Right cardiac atrium (tissue), 5 donors: Measurements from ENCODE around the gene SIRT7. TPM values are rescaled to one million over a fixed set of nuclear protein-coding genes. Genes with fewer than 3 reads are reported as not detected.
"Not testable (repeated sequence)": the region's sequence is repeated elsewhere in the genome, so short reads cannot be mapped to it uniquely, and the experiment has no call there.

ENCODE experiments used
- ATAC-seq, 2 donors: fragments of 200-7000 bp; cut with Tn5 transposase; one replicate each; pipeline versions ENCODE4 v1.8.0 to v1.9.1; 2020; ENCODE audit warnings: moderate library complexity in 2 of 2, mild to moderate bottlenecking in 1 of 2
- DNase-seq, 3 donors: peaks; one replicate each; pipeline ENCODE4 v3.0.0-alpha.2; 2020
- H3K27ac ChIP-seq: one replicate; pipeline ENCODE4 v1.5.1; 2013; ENCODE audit warnings: mild to moderate bottlenecking, low read length, control low read depth, moderate library complexity
- H3K27me3 ChIP-seq: one replicate; pipeline ENCODE4 v1.6.1; 2013; ENCODE audit not compliant: control insufficient read depth, insufficient read depth
- H3K4me1 ChIP-seq: one replicate; pipeline ENCODE4 v1.6.1; 2013; ENCODE audit warnings: low read length; ENCODE audit not compliant: control insufficient read depth, insufficient read depth
- H3K4me3 ChIP-seq: one replicate; pipeline ENCODE4 v1.5.1; 2013; ENCODE audit warnings: low read length, control low read depth
- H3K9me3 ChIP-seq: one replicate; pipeline ENCODE4 v1.6.1; 2013; ENCODE audit warnings: low read length; ENCODE audit not compliant: control insufficient read depth
- WGBS: extraction: QIAGEN DNeasy Blood & Tissue Kit; methylation state at CpG from one replicate; pipeline ENCODE4 v1.1.7; 2013; 5-methylcytosine and 5-hydroxymethylcytosine counted together
- intact Hi-C, 4 donors: fragments of 100-400 bp; cut with DNase I; formaldehyde crosslinking; loops; one replicate each; pipeline versions ENCODE4 v1.11.0 to v1.14.0; 2022 to 2023
- polyA plus RNA-seq: library from polyadenylated mRNA; stranded (reverse); fragments of 200-250 nt; gene quantifications from one replicate; pipeline ENCODE4 v1.2.3, GENCODE V29; 2013
- total RNA-seq, 4 donors: library from RNA; stranded (reverse); fragmentation: NEBNext Ultra II Directional; extraction: Animal tissue kit (Norgen Biotek cat#: 25700); gene quantifications; one replicate each; pipeline ENCODE4 v1.2.1, GENCODE V29; 2021
- donor health status: healthy with polysubstance abuse.
- donor health status: DM: no; HTN: yes; CAD: no.
- donor health status: DM: no; HTN: no; CAD: no.
- donor health status: DM: no; HTN: yes; CAD: no; lungs with severe emphysema.
- donor health status: DM: yes; HTN: yes; CAD: no.

SIRT7 gene
- total and polyA plus RNA-seq, 5 donors, result 7.3 to 10.1 (median 8.3) TPM

- WGBS, result 64% methylated on average over 21 of the region's 21 CpGs
- intact Hi-C loops, result no loop called here
- Histone ChIP-seq H3K4me1 (peaks cover 22% of the 10 kb centered on the region), H3K9me3 (no peaks in the 10 kb centered on the region), H3K4me3 (no peak overlapping the region), H3K27ac (no peak overlapping the region), H3K27me3 (no peaks in the 10 kb centered on the region)
- DNase-seq (peak in 1 of 3 donors; percentile 49), ATAC-seq (no peak)
These were observed 6.9 kb upstream of the SIRT7 start for GRCh38 chr17:81924557-81925532.

GRCh38 chr17:81923302-81924260 is 5.6 kb upstream of the SIRT7 start:
- WGBS, result 29% methylated on average over 32 of the region's 32 CpGs
- peak; percentile 79 to 92 (median 89) for DNase-seq
- Histone ChIP-seq H3K27me3 (no peaks in the 10 kb centered on the region), H3K4me3 (no peak overlapping the region), H3K4me1 (peaks cover 22% of the 10 kb centered on the region), H3K9me3 (no peaks in the 10 kb centered on the region), H3K27ac (peak overlapping the region; percentile 46)
- peak; percentile 32 to 37 for ATAC-seq
- intact Hi-C loops, result no loop called here

- no peaks in the 10 kb centered on the region for H3K27me3 ChIP-seq
- no peaks in the 10 kb centered on the region for H3K9me3 ChIP-seq
- no peak for ATAC-seq
- DNase-seq, result no peak
- peaks cover 22% of the 10 kb centered on the region for H3K4me1 ChIP-seq
- intact Hi-C loops, result no loop called here
- 89% methylated on average over 58 of the region's 58 CpGs for WGBS
- no peak overlapping the region for H3K4me3 ChIP-seq
- H3K27ac ChIP-seq, result no peak overlapping the region
These were observed 4.8 kb upstream of the SIRT7 start for GRCh38 chr17:81922566-81923301.

- Histone ChIP-seq H3K27me3 (no peaks in the 10 kb centered on the region), H3K9me3 (no peaks in the 10 kb centered on the region), H3K4me1 (peaks cover 22% of the 10 kb centered on the region), H3K27ac (no peak overlapping the region), H3K4me3 (no peak overlapping the region)
- no peak for ATAC-seq
- WGBS, result 93% methylated on average over 23 of the region's 23 CpGs
- intact Hi-C loops, result no loop called here
- peak in 1 of 3 donors; percentile 44 for DNase-seq
These were observed 4.1 kb upstream of the SIRT7 start for GRCh38 chr17:81921996-81922565.

GRCh38 chr17:81921537-81921862 is 3.5 kb upstream of the SIRT7 start:
- no peaks in the 10 kb centered on the region for H3K27me3 ChIP-seq
- H3K4me1 ChIP-seq, result peaks cover 25% of the 10 kb centered on the region
- no peaks in the 10 kb centered on the region for H3K9me3 ChIP-seq
- intact Hi-C loops, result no loop called here
- ATAC-seq (no peak), DNase-seq (no peak)
- no peak overlapping the region for H3K4me3 ChIP-seq
- 84% methylated on average over 3 of the region's 3 CpGs for WGBS
- H3K27ac ChIP-seq, result no peak overlapping the region

GRCh38 chr17:81920612-81921536 is 2.9 kb upstream of the SIRT7 start:
- 82% methylated on average over 33 of the region's 33 CpGs for WGBS
- no peak for DNase-seq
- no peak overlapping the region for H3K4me3 ChIP-seq
- no peak overlapping the region for H3K27ac ChIP-seq
- no peak for ATAC-seq
- no peaks in the 10 kb centered on the region for H3K9me3 ChIP-seq
- intact Hi-C loops, result no loop called here
- peaks cover 22% of the 10 kb centered on the region for H3K4me1 ChIP-seq
- no peaks in the 10 kb centered on the region for H3K27me3 ChIP-seq

- no peaks in the 10 kb centered on the region for H3K27me3 ChIP-seq
- no peaks in the 10 kb centered on the region for H3K9me3 ChIP-seq
- peaks cover 13% of the 10 kb centered on the region for H3K4me1 ChIP-seq
- 79% methylated on average over 15 of the region's 15 CpGs for WGBS
- DNase-seq, result no peak
- intact Hi-C loops, result no loop called here
- H3K4me3 ChIP-seq, result no peak overlapping the region
- ATAC-seq, result no peak
- H3K27ac ChIP-seq, result no peak overlapping the region
These were observed 1.0 kb upstream of the SIRT7 start for GRCh38 chr17:81918832-81919545.

GRCh38 chr17:81918333-81918669 is 325 bp upstream of the SIRT7 start:
- H3K4me1 ChIP-seq, H3K9me3 ChIP-seq, intact Hi-C loops, H3K27ac ChIP-seq, H3K27me3 ChIP-seq, DNase-seq: not testable (repeated sequence)
- peak; percentile 7 to 11 for ATAC-seq
- WGBS, result 37% methylated on average over 9 of the region's 9 CpGs
- H3K4me3 ChIP-seq, result peak overlapping the region; percentile 75

GRCh38 chr17:81916234-81917001 is 1.6 kb downstream of the SIRT7 start:
- intact Hi-C loops, result no loop called here
- H3K27ac ChIP-seq, result no peak overlapping the region
- DNase-seq (no peak), ATAC-seq (no peak)
- no peaks in the 10 kb centered on the region for H3K27me3 ChIP-seq
- peaks cover 3% of the 10 kb centered on the region for H3K4me1 ChIP-seq
- no peak overlapping the region for H3K4me3 ChIP-seq
- H3K9me3 ChIP-seq, result no peaks in the 10 kb centered on the region
- 82% methylated on average over 21 of the region's 21 CpGs for WGBS
